Osteocyte (in vitro differentiated cells): Measurements from ENCODE around the gene METAP1. TPM values are rescaled to one million over a fixed set of nuclear protein-coding genes. Genes with fewer than 3 reads are reported as not detected.
A peak's percentile ranks its signal among the peaks of the same experiment; 100 is the strongest.
"Not testable (repeated sequence)": the region's sequence is repeated elsewhere in the genome, so short reads cannot be mapped to it uniquely, and the experiment has no call there.

Experiments
- DNase-seq: peaks from one replicate; pipeline ENCODE4 v3.0.0; 2021; ENCODE audit warnings: mixed read lengths; ENCODE audit not compliant: unreplicated experiment; ENCODE audit errors: extremely low spot score
- H3K27ac Mint-ChIP-seq: one replicate; pipeline ENCODE4 v1.8.0; 2021; ENCODE audit warnings: mild to moderate bottlenecking, mixed read lengths; ENCODE audit not compliant: unreplicated experiment
- H3K27me3 Mint-ChIP-seq: one replicate; pipeline ENCODE4 v1.8.0; 2021; ENCODE audit warnings: mixed read lengths; ENCODE audit not compliant: unreplicated experiment
- H3K36me3 Mint-ChIP-seq: one replicate; pipeline ENCODE4 v1.8.0; 2021; ENCODE audit warnings: mixed read lengths; ENCODE audit not compliant: unreplicated experiment
- H3K4me1 Mint-ChIP-seq: one replicate; pipeline ENCODE4 v1.8.0; 2021; ENCODE audit warnings: mixed read lengths; ENCODE audit not compliant: unreplicated experiment
- H3K4me3 Mint-ChIP-seq: one replicate; pipeline ENCODE4 v1.8.0; 2021; ENCODE audit warnings: mild to moderate bottlenecking, moderate library complexity, mixed read lengths; ENCODE audit not compliant: unreplicated experiment
- H3K9me3 Mint-ChIP-seq: one replicate; pipeline ENCODE4 v1.8.0; 2021; ENCODE audit warnings: mixed read lengths; ENCODE audit not compliant: unreplicated experiment
- total RNA-seq: library from RNA; stranded (reverse); gene quantifications from 2 replicates; pipeline ENCODE4 v1.2.1, GENCODE V29; 2021
- TF ChIP-seq, protein P1 (sequence below): fragments of 200-600 bp; sonication (generic); IDR thresholded peaks from 2 replicates; pipeline ENCODE4 v1.5.0; 2021; ENCODE audit warnings: antibody characterized with exemption, mild to moderate bottlenecking, moderate library complexity

The METAP1 gene
- total RNA-seq, 1 donor from 2014 or later, result 28.7 TPM

DNA sequence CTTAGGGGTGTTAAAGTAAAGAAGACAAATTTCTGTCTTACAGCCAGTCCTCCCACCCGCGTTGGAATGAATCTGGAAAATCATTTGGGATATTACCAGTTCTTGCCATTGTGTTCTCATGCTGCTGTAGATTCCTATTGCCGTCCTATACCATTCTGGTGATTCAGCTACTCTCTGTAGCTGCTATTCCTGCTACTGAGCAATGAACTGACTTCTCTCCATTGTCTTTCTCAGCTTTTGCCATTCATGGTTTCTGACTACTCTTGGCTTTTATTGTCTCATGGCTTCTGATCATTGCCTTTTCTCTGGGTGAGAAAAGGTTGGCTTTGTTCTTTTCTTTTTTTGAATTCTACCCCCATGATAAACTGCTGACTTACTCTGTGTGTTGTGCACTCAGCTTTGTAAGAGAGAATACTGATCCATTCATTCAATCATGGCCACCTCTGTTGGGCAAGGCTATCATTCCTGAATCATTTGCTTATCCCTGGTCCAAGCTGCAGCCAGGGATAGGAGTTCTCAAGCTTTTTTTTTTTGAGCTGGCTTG, 27.7 kb upstream of the METAP1 start:
- Mint-ChIP-seq H3K9me3 (peaks cover 3% of the 10 kb centered on the region), H3K27ac (no peak overlapping the region), H3K4me3 (no peak overlapping the region), H3K27me3 (peaks cover 8% of the 10 kb centered on the region), H3K36me3 (no peaks in the 10 kb centered on the region), H3K4me1 (no peaks in the 10 kb centered on the region)
- no peak for DNase-seq
- TF ChIP-seq, protein P1, sequence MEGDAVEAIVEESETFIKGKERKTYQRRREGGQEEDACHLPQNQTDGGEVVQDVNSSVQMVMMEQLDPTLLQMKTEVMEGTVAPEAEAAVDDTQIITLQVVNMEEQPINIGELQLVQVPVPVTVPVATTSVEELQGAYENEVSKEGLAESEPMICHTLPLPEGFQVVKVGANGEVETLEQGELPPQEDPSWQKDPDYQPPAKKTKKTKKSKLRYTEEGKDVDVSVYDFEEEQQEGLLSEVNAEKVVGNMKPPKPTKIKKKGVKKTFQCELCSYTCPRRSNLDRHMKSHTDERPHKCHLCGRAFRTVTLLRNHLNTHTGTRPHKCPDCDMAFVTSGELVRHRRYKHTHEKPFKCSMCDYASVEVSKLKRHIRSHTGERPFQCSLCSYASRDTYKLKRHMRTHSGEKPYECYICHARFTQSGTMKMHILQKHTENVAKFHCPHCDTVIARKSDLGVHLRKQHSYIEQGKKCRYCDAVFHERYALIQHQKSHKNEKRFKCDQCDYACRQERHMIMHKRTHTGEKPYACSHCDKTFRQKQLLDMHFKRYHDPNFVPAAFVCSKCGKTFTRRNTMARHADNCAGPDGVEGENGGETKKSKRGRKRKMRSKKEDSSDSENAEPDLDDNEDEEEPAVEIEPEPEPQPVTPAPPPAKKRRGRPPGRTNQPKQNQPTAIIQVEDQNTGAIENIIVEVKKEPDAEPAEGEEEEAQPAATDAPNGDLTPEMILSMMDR, result no peak

DNA sequence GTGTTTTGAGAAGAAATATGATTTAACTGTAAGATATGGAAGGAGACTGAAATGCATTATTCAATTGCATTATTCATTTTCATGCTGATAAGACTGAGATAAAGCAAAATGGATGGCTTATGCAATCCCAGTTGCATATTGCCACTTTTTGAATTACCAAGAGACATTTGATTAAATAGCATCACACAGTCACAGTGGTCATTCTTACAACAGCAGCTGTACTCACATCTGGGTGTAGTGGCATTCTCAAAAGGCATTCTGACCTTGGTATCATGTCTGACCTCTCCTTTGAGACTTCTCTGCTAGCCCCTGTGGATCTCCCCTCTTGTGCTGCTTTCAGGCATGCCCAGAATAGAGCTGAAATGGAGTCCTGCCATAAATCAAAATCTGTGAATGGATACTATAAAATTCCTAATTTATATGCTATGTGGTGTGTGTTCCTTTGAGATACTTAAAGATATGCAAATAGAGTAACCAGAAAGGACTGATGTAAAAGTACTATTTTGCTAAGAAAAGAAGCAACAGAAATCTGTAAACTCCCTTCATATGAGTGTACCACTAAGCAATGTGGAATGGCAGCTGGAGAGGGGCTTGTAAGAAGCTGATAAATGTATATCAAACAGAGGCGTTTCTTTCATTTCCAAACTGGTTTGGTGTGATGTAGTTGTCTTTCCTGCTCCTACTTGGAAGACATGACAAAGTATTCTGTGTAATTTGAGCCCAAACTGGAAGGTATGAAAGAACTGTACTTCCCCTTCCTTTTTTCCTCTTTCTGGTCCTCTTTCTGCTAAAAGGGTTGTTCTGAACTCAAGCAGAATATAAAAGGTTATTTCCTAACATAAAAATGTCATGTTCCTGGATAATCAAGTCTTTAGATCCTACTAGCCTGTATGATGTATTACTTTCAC, 25.4 kb upstream of the METAP1 start:
- no peak overlapping the region for H3K27ac Mint-ChIP-seq
- no peak overlapping the region for H3K4me3 Mint-ChIP-seq
- H3K9me3 Mint-ChIP-seq, result no peaks in the 10 kb centered on the region
- TF ChIP-seq, protein P1, result no peak
- H3K27me3 Mint-ChIP-seq, result peaks cover 8% of the 10 kb centered on the region
- H3K36me3 Mint-ChIP-seq, result no peaks in the 10 kb centered on the region
- no peak for DNase-seq
- H3K4me1 Mint-ChIP-seq, result no peaks in the 10 kb centered on the region

- Mint-ChIP-seq H3K4me1 (peaks cover 7% of the 10 kb centered on the region), H3K4me3 (no peak overlapping the region), H3K9me3 (no peaks in the 10 kb centered on the region), H3K27ac (peak overlapping the region; percentile 14), H3K36me3 (no peaks in the 10 kb centered on the region), H3K27me3 (no peaks in the 10 kb centered on the region)
- TF ChIP-seq, protein P1, result no peak
- no peak for DNase-seq
These were observed 18.8 kb upstream of the METAP1 start for GRCh38 chr4:98976716-98977115.

GRCh38 chr4:98977557-98977956, 18.0 kb upstream of the METAP1 start:
- Mint-ChIP-seq H3K27ac (no peak overlapping the region), H3K27me3 (peaks cover under 1% of the 10 kb centered on the region), H3K9me3 (no peaks in the 10 kb centered on the region), H3K36me3 (no peaks in the 10 kb centered on the region), H3K4me3 (no peak overlapping the region), H3K4me1 (peaks cover 7% of the 10 kb centered on the region)
- DNase-seq, result no peak
- TF ChIP-seq, protein P1, result no peak

DNA sequence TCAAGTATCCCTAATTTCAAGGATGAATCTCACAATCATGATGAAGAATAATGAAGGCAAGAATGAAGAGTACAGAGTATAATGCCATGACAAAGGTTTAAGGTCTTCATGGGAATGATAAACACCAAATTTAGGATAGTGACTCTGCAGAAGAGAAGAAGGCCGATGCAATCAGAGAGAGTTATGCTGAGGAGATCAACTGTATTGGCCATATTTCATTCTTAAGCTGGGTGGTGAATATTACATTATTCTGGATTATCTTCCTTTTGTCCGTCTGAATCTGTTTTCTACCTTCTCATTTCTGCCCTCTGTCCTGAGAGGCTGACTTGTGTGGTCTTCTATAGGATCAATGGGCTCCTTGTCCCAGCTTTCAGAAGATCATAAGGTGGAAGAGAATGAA, 7.8 kb upstream of the METAP1 start:
- Mint-ChIP-seq H3K36me3 (no peaks in the 10 kb centered on the region), H3K27ac (no peak overlapping the region), H3K4me1 (no peaks in the 10 kb centered on the region), H3K9me3 (no peaks in the 10 kb centered on the region), H3K4me3 (no peak overlapping the region), H3K27me3 (peaks cover 2% of the 10 kb centered on the region)
- DNase-seq, result no peak
- TF ChIP-seq, protein P1, result no peak

DNA sequence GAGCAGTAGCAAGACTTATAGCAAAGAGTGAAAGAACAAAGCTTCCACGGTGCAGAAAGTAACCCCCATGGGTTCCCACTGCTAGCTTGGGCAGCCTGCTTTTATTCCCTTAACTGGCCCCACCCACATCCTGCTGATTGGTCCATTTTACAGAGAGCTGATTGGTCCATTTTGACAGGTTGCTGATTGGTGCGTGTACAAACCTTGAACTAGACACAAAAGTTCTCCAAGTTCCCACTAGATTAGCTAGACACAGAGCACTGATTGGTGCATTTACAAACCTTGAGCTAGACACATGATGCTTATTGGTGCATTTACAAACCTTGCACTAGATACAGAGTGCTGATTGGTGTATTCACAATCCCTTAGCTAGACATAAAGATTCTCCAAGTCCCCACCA, 2.7 kb upstream of the METAP1 start:
- not testable (repeated sequence) for H3K27me3 Mint-ChIP-seq, H3K4me3 Mint-ChIP-seq, H3K9me3 Mint-ChIP-seq, H3K27ac Mint-ChIP-seq, DNase-seq, H3K36me3 Mint-ChIP-seq
- H3K4me1 Mint-ChIP-seq, result peaks cover 21% of the 10 kb centered on the region
